Memory B cell (primary cell): ENCODE data around the gene DNAJC7.

ENCODE experiments used
- ATAC-seq: fragments of 150-1000 bp; cut with Tn5 transposase; 2 replicates; pipeline ENCODE4 v1.10.0; 2021; ENCODE audit warnings: low read depth, mild to moderate bottlenecking, moderate library complexity
- DNase-seq, 2 donors: peaks; one replicate each; pipeline ENCODE4 v3.0.0; 2022; ENCODE audit warnings: low spot score in 2 of 2
- H3K27ac Mint-ChIP-seq: one replicate; pipeline ENCODE4 v1.8.0; 2022; ENCODE audit warnings: mild to moderate bottlenecking, moderate library complexity, mixed read lengths
- H3K27me3 Mint-ChIP-seq: one replicate; pipeline ENCODE4 v1.8.0; 2022; ENCODE audit warnings: mixed read lengths
- H3K36me3 Mint-ChIP-seq: one replicate; pipeline ENCODE4 v1.8.0; 2022; ENCODE audit warnings: mild to moderate bottlenecking, mixed read lengths
- H3K4me1 Mint-ChIP-seq: one replicate; pipeline ENCODE4 v1.8.0; 2022; ENCODE audit warnings: mixed read lengths
- H3K4me3 Mint-ChIP-seq: one replicate; pipeline ENCODE4 v1.8.0; 2022; ENCODE audit warnings: mild to moderate bottlenecking, moderate library complexity, mixed read lengths
- H3K9me3 Mint-ChIP-seq: one replicate; pipeline ENCODE4 v1.8.0; 2022; ENCODE audit warnings: mixed read lengths

DNAJC7 gene

DNA sequence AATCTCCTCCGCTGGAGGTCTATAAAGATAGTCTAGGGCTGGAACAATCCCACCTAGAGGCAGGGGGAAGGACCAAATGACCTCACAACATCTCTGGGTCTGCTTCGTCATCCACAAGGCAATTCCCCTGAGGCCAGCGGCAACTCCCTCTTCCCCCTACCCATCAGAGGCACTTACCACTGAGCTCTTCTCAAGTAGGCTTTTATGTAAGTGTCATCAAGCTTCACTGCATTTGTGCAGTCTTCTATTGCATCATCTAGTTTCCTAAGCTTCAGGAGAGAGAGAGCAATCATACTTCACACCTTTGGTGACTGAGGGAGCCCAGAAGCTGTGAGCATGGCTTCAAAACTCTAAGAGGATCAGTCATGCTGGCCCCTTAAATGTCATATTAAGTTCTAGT is 29.6 kb downstream of the DNAJC7 start:
- Mint-ChIP-seq H3K4me1 (peaks cover 7% of the 10 kb centered on the region), H3K9me3 (no peaks in the 10 kb centered on the region), H3K36me3 (peaks cover 21% of the 10 kb centered on the region), H3K27ac (no peak overlapping the region), H3K27me3 (no peaks in the 10 kb centered on the region), H3K4me3 (no peak overlapping the region)
- ATAC-seq (peak; percentile 14), DNase-seq (no peak)

DNA sequence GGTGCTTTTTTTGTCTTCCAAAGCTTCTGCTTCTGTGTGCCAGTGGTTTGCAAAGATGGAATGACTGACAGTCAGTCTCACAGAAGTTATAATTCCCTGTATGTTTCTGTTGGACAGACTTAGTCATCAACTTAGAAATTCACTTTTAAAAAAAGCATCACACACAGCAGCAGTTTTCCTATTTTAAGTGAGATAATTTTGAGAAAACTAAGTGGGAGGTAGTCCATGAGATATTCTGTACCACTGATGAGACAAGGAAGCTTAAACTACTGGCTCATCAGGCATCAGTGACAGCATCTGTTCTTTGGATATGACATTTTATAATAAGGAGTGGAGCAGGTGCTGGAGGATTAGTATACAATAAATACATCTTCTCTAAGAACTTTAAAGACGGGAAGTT is 30.6 kb downstream of the DNAJC7 start:
- Mint-ChIP-seq H3K27ac (peak overlapping the region; percentile 65), H3K4me1 (peaks cover 7% of the 10 kb centered on the region), H3K4me3 (no peak overlapping the region), H3K27me3 (no peaks in the 10 kb centered on the region), H3K9me3 (no peaks in the 10 kb centered on the region), H3K36me3 (peaks cover 25% of the 10 kb centered on the region)
- ATAC-seq (no peak), DNase-seq (no peak)

DNA sequence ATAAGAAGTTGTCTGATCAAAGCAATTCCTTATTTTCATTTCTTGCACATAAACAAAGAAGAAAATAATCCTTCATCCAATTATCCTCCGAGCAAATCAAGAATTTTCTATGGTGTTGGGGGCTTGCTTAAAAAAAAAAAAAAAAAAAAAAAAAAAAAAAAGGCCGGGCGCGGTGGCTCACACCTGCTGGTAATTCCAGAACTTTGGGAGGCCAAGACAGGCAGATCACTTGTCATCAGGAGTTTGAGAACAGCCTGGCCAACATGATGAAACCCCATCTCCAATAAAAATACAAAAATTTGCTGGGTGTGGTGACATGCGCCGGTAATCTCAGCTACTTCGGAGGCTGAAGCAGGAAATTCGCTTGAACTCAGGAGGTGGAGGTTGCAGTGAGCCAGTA is 31.3 kb downstream of the DNAJC7 start:
- no peaks in the 10 kb centered on the region for H3K9me3 Mint-ChIP-seq
- no peak overlapping the region for H3K27ac Mint-ChIP-seq
- ATAC-seq (no peak), DNase-seq (no peak)
- no peaks in the 10 kb centered on the region for H3K27me3 Mint-ChIP-seq
- H3K4me1 Mint-ChIP-seq: peaks cover 7% of the 10 kb centered on the region
- H3K4me3 Mint-ChIP-seq: no peak overlapping the region
- H3K36me3 Mint-ChIP-seq: peaks cover 25% of the 10 kb centered on the region

DNA sequence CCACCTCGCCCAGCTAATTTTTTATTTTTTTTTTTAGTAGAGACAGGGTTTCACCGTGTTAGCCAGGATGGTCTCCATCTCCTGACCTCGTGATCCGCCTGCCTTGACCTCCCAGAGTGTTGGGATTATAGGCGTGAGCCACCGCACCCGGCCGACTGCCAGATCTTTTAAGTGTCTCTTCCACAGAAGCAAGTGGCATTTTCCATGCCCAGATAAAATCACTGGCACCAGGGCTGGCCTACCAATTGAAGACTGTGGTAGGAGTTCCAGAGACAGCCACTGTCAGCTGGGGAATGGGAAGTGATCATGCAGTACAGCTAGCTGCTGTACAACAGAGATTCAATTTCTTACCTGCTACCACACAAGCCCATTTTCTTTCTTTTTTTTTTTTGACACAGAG is 32.8 kb downstream of the DNAJC7 start:
- peaks cover 28% of the 10 kb centered on the region for H3K36me3 Mint-ChIP-seq
- H3K27ac Mint-ChIP-seq: no peak overlapping the region
- H3K27me3 Mint-ChIP-seq: no peaks in the 10 kb centered on the region
- no peak overlapping the region for H3K4me3 Mint-ChIP-seq
- no peaks in the 10 kb centered on the region for H3K9me3 Mint-ChIP-seq
- ATAC-seq (no peak), DNase-seq (no peak)
- H3K4me1 Mint-ChIP-seq: peaks cover 7% of the 10 kb centered on the region

DNA sequence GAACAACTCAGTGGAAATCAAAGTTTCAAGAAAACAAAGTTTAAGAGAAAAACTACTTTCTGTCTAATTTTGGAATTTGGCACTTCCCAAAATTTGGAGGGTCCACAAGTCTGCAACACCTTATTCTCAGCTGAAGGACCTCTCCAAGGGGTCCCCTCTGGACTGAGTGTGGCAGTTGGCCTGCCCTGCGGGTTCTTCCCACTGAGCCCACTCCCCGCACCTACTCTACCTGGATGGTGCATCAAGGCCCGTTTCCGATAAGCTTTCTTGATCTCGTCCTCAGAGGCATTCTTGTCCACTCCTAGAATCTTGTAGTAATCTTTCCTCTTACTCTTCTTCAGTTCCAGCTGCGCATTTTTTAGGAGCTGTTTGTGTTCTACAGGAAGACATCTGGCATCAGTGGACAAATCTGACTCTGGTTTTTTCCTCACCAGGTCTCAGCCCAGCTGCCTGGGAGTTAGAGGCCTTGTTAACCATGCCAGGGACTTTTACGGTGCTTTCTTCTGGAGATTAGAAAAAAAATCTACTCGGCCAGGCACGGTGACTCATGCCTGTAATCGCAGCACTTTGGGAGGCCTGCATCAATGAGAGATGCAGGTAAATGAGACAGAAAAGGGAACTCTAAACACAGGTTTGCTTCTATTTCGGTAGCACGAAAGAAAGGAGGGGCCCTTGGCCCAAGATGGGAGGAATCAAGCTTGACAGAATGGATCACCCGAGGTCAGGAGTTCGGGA is 35.0 kb downstream of the DNAJC7 start:
- Mint-ChIP-seq H3K4me3 (no peak overlapping the region), H3K27me3 (no peaks in the 10 kb centered on the region), H3K9me3 (no peaks in the 10 kb centered on the region), H3K36me3 (peaks cover 28% of the 10 kb centered on the region), H3K4me1 (peaks cover 13% of the 10 kb centered on the region), H3K27ac (no peak overlapping the region)
- DNase-seq (no peak), ATAC-seq (no peak)

DNA sequence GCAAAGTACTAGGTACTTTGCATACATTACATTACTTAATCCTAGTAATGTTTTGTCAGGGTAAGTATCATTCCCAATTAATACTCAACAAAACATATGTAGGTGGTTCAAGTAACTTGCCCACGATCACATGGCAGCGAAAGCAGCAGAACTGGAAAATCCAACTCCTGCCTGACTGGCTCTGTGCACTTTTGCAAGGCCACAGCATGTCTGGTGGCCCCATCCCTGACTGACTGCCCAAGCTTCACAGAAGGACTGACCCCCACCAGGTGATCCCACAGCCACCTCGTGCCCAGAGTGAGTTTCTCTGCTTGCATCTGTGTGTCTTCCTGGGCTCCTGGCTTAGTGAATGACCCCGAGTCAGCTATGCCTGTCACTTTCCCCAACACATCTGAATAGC is 39.2 kb downstream of the DNAJC7 start:
- Mint-ChIP-seq H3K36me3 (peaks cover 26% of the 10 kb centered on the region), H3K4me1 (peaks cover 21% of the 10 kb centered on the region), H3K9me3 (no peaks in the 10 kb centered on the region), H3K27me3 (no peaks in the 10 kb centered on the region), H3K27ac (no peak overlapping the region), H3K4me3 (no peak overlapping the region)
- DNase-seq (no peak), ATAC-seq (no peak)

DNA sequence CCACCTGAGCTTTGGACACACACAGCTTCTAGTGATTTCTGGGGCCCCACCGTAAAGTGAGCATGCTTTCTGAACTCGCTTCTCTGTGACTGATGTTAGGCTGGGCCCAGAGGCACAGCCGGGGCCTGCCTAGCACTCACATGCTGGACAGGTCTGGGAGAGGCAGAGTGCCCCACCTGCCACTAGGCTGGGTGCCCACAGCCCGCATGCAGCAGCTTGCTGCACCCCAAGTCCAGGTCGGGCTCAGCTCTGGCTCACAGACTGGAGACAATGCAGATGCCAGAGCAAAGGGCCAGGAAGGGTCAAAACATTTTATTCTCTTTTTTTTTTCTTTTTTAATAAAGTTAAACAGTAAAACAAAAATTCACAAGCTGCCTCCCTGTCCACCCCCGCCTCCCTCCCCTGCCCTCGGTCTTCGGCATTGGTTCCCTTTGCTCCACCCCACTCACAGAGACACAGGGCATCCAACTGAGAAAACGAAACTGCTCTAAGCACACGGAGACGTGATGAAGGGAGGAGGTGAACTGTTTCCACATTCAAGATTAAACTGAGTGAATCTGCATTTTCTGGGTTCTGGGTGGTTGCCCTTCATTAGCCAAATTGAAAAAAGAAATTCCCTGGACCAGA is 41.0 kb downstream of the DNAJC7 start:
- Mint-ChIP-seq H3K9me3 (no peaks in the 10 kb centered on the region), H3K4me1 (peaks cover 29% of the 10 kb centered on the region), H3K27ac (peak overlapping the region; percentile 90), H3K27me3 (no peaks in the 10 kb centered on the region), H3K4me3 (peak overlapping the region; percentile 62), H3K36me3 (peaks cover 22% of the 10 kb centered on the region)
- DNase-seq: no peak
- ATAC-seq: peak; percentile 48

DNA sequence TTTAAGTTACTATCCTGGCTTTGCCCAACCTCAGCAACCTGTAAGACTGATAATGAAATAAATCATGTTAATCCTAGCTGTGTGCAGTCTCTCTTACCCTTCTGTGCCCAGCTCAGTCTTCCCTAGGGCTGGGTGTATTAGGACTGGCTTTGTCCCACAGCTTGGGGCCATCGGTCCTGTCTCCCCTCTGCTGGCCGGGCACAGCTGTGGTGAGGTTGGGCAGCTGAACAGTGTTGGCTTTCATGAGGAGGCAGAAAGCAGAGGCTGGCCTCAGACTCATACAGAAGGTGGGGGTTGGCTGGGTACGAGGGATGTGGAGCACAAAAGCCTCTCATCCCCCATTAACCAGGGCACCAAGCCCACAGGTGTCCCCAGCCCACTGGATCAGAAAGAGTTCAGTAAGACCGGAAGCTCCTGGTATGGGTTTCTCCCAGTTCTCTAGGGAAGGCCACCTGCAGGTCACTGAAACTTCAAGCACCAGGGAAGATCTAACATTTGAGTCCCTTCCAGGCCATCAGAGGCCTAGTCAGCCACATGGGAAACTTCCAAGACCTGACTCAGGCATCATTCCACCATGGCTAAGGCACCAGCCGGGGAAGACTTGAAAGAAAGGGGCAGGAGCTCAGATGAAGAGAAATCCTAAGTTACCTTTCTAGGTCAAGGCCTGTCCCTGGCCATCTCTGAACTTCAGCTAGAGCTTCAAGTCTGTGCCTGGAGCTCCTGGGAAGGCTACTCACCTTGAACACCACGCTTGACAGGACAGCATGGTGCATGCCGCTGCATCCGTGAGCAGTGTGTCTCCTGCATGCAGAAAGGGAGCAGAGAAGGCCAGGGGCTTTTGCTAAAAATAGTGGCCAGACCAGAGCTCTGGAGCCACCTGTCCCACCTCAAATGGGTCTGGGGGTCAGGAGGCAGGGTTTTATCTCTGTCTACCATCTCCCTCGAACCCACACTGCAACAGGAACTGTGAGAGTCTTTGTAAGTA is 41.8 kb downstream of the DNAJC7 start:
- peaks cover 34% of the 10 kb centered on the region for H3K4me1 Mint-ChIP-seq
- H3K27ac Mint-ChIP-seq: peak overlapping the region; percentile 3
- no peak overlapping the region for H3K4me3 Mint-ChIP-seq
- no peaks in the 10 kb centered on the region for H3K27me3 Mint-ChIP-seq
- DNase-seq: no peak
- no peaks in the 10 kb centered on the region for H3K9me3 Mint-ChIP-seq
- ATAC-seq: no peak
- H3K36me3 Mint-ChIP-seq: peaks cover 18% of the 10 kb centered on the region

DNA sequence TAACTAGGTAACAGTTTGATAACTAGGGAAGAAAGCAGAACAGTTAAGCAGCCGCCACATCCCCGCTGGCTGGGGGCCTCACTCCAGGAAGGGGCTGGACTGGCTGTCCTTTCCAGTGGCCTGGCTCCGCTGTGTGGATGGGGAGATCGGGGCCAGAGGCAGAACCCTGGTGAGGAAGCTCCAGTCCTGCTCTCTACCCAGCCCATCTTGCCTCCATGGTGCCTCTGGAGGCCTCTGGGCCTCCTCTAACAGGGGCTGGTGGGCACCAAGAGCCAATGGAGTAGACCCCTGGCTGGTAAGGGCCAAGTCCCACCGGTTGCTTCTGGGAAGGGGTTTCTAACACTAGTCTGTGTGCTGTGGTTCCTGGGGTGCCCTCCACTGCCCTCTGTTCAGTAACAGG is 42.6 kb downstream of the DNAJC7 start:
- H3K27me3 Mint-ChIP-seq: no peaks in the 10 kb centered on the region
- peaks cover 34% of the 10 kb centered on the region for H3K4me1 Mint-ChIP-seq
- peak overlapping the region; percentile 41 for H3K27ac Mint-ChIP-seq
- H3K9me3 Mint-ChIP-seq: no peaks in the 10 kb centered on the region
- ATAC-seq (no peak), DNase-seq (no peak)
- H3K4me3 Mint-ChIP-seq: no peak overlapping the region
- peaks cover 20% of the 10 kb centered on the region for H3K36me3 Mint-ChIP-seq

DNA sequence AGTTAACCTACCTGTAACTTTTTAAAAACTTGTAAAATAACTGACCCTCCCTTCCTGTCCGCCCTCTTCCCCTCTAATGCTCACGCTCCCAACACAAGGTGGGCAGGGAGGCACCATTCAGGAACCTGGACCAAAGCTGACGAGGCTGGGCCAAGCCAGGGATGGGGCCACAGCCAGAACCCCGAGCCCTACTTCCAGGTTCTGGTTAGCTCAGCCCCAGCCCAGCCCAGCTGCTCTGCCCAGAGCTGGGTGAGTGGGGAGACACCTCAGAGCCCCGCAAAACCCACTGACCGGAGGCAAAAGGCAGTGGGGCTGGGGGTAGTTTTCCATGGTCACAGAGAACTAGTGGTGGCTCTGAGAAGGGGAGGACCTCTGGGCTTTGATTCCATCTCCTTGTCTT is 43.2 kb downstream of the DNAJC7 start:
- no peak overlapping the region for H3K4me3 Mint-ChIP-seq
- peaks cover 20% of the 10 kb centered on the region for H3K36me3 Mint-ChIP-seq

DNA sequence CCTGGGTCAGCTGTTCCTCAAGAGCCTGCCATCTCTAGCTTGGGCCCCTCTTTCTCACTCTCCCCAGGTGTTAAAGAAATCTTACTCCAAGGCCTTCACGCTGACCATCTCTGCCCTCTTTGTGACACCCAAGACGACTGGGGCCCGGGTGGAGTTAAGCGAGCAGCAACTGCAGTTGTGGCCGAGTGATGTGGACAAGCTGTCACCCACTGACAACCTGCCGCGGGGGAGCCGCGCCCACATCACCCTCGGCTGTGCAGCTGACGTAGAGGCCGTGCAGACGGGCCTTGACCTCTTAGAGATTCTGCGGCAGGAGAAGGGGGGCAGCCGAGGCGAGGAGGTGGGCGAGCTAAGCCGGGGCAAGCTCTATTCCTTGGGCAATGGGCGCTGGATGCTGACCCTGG is 43.8 kb downstream of the DNAJC7 start:
- Mint-ChIP-seq H3K4me1 (peaks cover 38% of the 10 kb centered on the region), H3K4me3 (peak overlapping the region; percentile 57)

More for the DNA sequence above, 43.2 kb downstream of the DNAJC7 start:
- ATAC-seq: no peak
- no peak for DNase-seq
- H3K27me3 Mint-ChIP-seq: no peaks in the 10 kb centered on the region
- peaks cover 34% of the 10 kb centered on the region for H3K4me1 Mint-ChIP-seq
- H3K9me3 Mint-ChIP-seq: no peaks in the 10 kb centered on the region
- peak overlapping the region; percentile 41 for H3K27ac Mint-ChIP-seq

DNA sequence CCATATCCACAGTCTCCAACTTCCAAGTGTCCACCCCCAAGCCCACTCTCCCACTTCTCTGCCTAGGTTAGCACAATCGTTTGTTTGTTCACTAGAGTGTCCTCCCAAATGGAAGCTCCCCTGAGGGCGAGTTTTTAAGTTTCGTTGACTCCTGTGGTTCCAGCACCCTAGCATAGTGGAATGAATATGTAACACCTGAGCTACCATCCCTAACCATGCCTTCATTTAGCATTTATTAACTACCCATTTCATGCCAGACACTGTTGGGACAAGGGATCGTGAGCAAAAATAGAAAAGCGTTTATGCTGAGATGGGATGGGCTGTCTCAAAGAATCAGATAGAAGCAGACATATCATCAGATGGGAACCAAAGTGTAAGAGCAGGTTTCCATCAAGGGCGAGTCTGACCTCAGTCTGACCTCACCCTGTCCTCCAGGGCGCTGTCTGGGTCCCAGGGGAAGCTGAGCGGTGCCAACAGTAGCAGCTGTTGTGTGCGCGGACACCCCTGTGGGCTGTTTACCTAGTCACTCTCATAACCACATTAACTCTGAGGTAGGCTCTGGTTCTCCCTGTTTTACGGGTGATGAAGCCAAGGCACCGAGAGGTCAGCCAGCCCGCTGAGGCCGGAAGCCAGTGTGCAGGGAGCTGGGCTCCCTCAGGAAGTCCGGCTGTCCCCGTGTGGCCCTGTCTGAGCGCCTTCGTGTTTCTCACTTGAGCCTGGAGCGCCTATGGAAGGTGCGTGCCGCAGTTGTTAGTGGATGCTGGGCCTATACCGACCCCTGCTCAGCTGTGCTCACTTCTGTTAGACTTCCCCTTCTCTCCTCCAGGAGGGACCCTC is 44.5 kb downstream of the DNAJC7 start:
- Mint-ChIP-seq H3K4me3 (peak overlapping the region; percentile 57), H3K27me3 (no peaks in the 10 kb centered on the region), H3K9me3 (no peaks in the 10 kb centered on the region), H3K36me3 (peaks cover 15% of the 10 kb centered on the region), H3K4me1 (peaks cover 38% of the 10 kb centered on the region), H3K27ac (peak overlapping the region; percentile 95)
- peak; percentile 95 for ATAC-seq
- peak; percentile 43 to 46 for DNase-seq

More for the DNA sequence above, 43.8 kb downstream of the DNAJC7 start:
- DNase-seq: no peak
- Mint-ChIP-seq H3K9me3 (no peaks in the 10 kb centered on the region), H3K36me3 (peaks cover 18% of the 10 kb centered on the region), H3K27me3 (no peaks in the 10 kb centered on the region), H3K27ac (peak overlapping the region; percentile 95)
- ATAC-seq: no peak

DNA sequence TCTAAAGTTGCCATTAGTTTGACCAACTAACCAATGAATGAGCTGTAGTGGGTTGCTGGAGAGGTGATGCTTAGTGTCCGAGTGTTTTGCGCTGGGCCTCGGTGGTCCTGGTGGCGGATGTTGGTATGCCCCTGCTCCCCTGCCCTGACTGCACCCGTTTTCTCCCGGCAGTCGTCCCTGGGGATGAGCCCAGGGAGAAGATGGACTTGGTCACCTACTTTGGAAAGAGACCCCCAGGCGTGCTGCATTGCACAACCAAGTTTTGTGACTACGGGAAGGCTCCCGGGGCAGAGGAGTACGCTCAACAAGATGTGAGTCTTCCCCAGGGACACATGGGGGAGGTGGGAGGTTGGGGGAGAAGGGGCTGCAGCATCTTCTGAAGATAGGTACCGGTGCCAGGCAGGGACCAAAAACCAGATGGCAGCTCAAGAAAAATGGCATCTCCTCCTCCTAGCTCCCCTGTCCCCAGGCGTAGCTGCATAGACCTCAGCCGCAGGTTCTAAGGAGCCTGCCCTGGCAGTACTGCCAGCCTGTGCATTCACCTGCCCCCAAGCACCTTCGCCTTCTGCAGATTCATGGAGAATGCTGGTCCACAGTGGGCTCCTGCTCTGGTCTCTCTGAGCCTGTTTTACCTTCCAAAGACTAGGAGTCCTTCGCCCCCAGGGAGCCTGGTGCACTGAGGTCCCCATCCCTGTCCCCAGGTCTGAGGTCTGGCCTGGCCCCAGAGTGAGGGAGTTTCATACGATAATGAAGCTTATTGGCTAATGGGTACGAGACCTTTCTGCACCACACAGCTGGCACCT is 45.3 kb downstream of the DNAJC7 start:
- H3K27ac Mint-ChIP-seq: peak overlapping the region; percentile 95

More for the DNA sequence above, 45.3 kb downstream of the DNAJC7 start:
- H3K4me1 Mint-ChIP-seq: peaks cover 33% of the 10 kb centered on the region
- DNase-seq: no peak
- peaks cover 12% of the 10 kb centered on the region for H3K36me3 Mint-ChIP-seq
- ATAC-seq: no peak
- no peaks in the 10 kb centered on the region for H3K27me3 Mint-ChIP-seq
- no peaks in the 10 kb centered on the region for H3K9me3 Mint-ChIP-seq
- no peak overlapping the region for H3K4me3 Mint-ChIP-seq
